Measurements from ENCODE around the gene ODF4.

The ODF4 gene

DNA sequence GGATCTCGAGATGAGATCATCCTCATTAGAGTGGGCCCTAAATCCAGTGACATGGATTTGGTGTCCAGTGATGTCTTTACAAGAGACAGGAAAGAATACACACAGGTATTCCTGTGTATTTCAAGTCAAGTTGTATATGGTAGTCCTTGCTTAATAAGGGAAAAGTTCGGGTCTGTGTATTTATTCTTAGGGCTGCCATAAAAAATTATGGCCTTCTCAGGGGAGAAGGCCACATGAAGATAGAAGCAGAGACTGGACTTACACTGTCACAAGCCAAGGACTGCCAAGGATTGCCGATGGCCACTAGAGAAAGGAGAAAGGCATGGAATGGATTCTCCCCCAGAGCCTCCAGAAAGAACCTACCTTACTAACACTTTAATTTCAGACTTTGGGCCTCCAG, 28.6 kb downstream of the ODF4 start:
- CTCF ChIA-PET = no interaction called here

DNA sequence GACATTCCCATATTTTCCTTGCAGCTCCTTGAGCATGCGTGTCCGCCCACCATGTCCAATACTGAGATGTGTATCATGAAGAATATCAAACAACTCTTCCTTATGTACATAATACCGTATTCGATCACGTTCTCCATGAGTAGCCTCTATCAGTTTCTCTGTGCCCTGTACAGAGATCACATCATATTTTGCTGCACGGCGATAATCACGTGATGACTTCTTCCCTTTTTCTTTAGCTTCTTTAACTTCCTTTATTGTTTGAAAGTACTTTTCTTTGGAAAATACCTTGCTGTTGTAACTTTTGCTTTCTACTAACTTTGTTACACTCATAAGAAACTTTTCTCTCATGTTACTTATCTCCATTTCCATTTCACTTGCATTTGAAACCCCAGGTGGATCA, 30.3 kb downstream of the ODF4 start:
- no peaks in the 10 kb centered on the region for H3K9me3 ChIP-seq (ENCODE audit: control insufficient read depth, insufficient read depth, low read depth, low read length)
- ChIA-PET POLR2A (no interaction called here), CTCF (interaction anchor here (0.7 to 0.8 kb wide), 2 partner anchors 309 to 510 kb away, joined by 3 to 4 read pairs; no protein-coding TSS in a partner anchor)
- H3K4me1 ChIP-seq (ENCODE audit: control insufficient read depth, insufficient read depth, low read length) = no peaks in the 10 kb centered on the region
- H3K4me3 ChIP-seq (ENCODE audit: low read depth, low read length) = no peak overlapping the region
- H3K36me3 ChIP-seq (ENCODE audit: control insufficient read depth in 2 of 2, insufficient read depth in 1 of 2, low read length in 2 of 2) = peaks cover 33 to 34% of the 10 kb centered on the region in 2 experiments
- H3K27ac ChIP-seq (ENCODE audit: extremely low read depth, low read depth, low read length) = no peak overlapping the region
- TF ChIP-seq PRDM1 (tag by site-specific recombination; IDR thresholded peaks at IDR 0.05) (peak; percentile 73), FEZF1 (tag by site-specific recombination; IDR thresholded peaks at IDR 0.05) (no peak)

More for the DNA sequence above, 28.6 kb downstream of the ODF4 start:
- Histone ChIP-seq H3K36me3 (ENCODE audit: control insufficient read depth in 2 of 2, insufficient read depth in 1 of 2, low read length in 2 of 2) (peaks cover 33 to 39% of the 10 kb centered on the region in 2 experiments), H3K4me1 (ENCODE audit: control insufficient read depth, insufficient read depth, low read length) (no peaks in the 10 kb centered on the region), H3K4me3 (ENCODE audit: low read depth, low read length) (no peak overlapping the region), H3K27ac (ENCODE audit: extremely low read depth, low read depth, low read length) (no peak overlapping the region), H3K9me3 (ENCODE audit: control insufficient read depth, insufficient read depth, low read depth, low read length) (no peaks in the 10 kb centered on the region)
- POLR2A ChIA-PET = no interaction called here
- TF ChIP-seq SALL2 (tag by site-specific recombination; IDR thresholded peaks at IDR 0.05; ENCODE audit: borderline replicate concordance) (no peak), ZNF785 (tag by site-specific recombination; IDR thresholded peaks at IDR 0.05) (no peak), ZNF248 (tag by site-specific recombination; IDR thresholded peaks at IDR 0.05) (no peak), ZNF174 (tag by site-specific recombination; IDR thresholded peaks at IDR 0.05) (no peak), ZNF416 (tag by site-specific recombination; IDR thresholded peaks at IDR 0.05) (no peak), ZNF335 (tag by site-specific recombination; conservative IDR thresholded peaks at IDR 0.05) (no peak), ZNF37A (tag by site-specific recombination; IDR thresholded peaks at IDR 0.05) (no peak), ZNF138 (tag by site-specific recombination; IDR thresholded peaks at IDR 0.05; ENCODE audit: borderline replicate concordance) (no peak), ZBTB17 (tag by site-specific recombination; IDR thresholded peaks at IDR 0.05) (no peak), ZNF530 (tag by site-specific recombination; IDR thresholded peaks at IDR 0.05; ENCODE audit: low read depth) (no peak), ZNF292 (tag by site-specific recombination; IDR thresholded peaks at IDR 0.05; ENCODE audit: borderline replicate concordance, low read depth) (no peak), ZNF324 (tag by site-specific recombination; IDR thresholded peaks at IDR 0.05) (no peak), MYNN (tag by site-specific recombination; IDR thresholded peaks at IDR 0.05; ENCODE audit: borderline replicate concordance) (no peak)
- TF ChIP-seq, protein P1, sequence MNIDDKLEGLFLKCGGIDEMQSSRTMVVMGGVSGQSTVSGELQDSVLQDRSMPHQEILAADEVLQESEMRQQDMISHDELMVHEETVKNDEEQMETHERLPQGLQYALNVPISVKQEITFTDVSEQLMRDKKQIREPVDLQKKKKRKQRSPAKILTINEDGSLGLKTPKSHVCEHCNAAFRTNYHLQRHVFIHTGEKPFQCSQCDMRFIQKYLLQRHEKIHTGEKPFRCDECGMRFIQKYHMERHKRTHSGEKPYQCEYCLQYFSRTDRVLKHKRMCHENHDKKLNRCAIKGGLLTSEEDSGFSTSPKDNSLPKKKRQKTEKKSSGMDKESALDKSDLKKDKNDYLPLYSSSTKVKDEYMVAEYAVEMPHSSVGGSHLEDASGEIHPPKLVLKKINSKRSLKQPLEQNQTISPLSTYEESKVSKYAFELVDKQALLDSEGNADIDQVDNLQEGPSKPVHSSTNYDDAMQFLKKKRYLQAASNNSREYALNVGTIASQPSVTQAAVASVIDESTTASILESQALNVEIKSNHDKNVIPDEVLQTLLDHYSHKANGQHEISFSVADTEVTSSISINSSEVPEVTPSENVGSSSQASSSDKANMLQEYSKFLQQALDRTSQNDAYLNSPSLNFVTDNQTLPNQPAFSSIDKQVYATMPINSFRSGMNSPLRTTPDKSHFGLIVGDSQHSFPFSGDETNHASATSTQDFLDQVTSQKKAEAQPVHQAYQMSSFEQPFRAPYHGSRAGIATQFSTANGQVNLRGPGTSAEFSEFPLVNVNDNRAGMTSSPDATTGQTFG (tag by site-specific recombination; IDR thresholded peaks at IDR 0.05; ENCODE audit: borderline replicate concordance) = no peak
- TF ChIP-seq, protein P2, sequence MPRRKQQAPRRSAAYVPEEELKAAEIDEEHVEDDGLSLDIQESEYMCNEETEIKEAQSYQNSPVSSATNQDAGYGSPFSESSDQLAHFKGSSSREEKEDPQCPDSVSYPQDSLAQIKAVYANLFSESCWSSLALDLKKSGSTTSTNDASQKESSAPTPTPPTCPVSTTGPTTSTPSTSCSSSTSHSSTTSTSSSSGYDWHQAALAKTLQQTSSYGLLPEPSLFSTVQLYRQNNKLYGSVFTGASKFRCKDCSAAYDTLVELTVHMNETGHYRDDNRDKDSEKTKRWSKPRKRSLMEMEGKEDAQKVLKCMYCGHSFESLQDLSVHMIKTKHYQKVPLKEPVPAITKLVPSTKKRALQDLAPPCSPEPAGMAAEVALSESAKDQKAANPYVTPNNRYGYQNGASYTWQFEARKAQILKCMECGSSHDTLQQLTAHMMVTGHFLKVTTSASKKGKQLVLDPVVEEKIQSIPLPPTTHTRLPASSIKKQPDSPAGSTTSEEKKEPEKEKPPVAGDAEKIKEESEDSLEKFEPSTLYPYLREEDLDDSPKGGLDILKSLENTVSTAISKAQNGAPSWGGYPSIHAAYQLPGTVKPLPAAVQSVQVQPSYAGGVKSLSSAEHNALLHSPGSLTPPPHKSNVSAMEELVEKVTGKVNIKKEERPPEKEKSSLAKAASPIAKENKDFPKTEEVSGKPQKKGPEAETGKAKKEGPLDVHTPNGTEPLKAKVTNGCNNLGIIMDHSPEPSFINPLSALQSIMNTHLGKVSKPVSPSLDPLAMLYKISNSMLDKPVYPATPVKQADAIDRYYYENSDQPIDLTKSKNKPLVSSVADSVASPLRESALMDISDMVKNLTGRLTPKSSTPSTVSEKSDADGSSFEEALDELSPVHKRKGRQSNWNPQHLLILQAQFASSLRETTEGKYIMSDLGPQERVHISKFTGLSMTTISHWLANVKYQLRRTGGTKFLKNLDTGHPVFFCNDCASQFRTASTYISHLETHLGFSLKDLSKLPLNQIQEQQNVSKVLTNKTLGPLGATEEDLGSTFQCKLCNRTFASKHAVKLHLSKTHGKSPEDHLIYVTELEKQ (tag by site-specific recombination; IDR thresholded peaks at IDR 0.05; ENCODE audit: borderline replicate concordance) = no peak

DNA sequence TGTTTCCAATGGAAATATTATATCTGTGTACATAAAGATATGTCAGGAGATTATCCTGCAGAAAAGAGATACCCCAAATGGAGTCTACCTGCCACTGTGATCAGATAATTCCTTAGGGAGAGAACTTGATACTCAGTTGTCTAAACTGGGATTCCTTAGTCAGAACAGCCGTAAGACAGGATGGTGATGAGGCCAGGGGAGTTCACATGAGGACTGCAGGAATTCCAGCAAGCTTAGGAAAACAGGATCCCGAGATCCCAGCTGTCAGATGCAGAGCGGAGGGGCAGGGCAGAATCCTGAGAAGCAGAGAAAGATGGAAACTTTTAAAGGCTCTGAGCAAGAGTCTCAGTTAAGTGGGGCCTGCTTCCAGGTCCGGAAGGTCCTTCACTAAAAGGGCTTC, 32.1 kb downstream of the ODF4 start:
- ChIA-PET POLR2A (no interaction called here), CTCF (interaction anchor here (1.4 to 1.5 kb wide), 2 partner anchors 11 to 375 kb away, joined by 3 to 6 read pairs; partner anchors contain the start of gene RPL26)
- H3K36me3 ChIP-seq (ENCODE audit: control insufficient read depth in 2 of 2, insufficient read depth in 1 of 2, low read length in 2 of 2) = peaks cover 33 to 37% of the 10 kb centered on the region in 2 experiments
- no peaks in the 10 kb centered on the region for H3K9me3 ChIP-seq (ENCODE audit: control insufficient read depth, insufficient read depth, low read depth, low read length)
- H3K4me3 ChIP-seq (ENCODE audit: low read depth, low read length) = no peak overlapping the region
- no peak overlapping the region for H3K27ac ChIP-seq (ENCODE audit: extremely low read depth, low read depth, low read length)
- H3K4me1 ChIP-seq (ENCODE audit: control insufficient read depth, insufficient read depth, low read length) = peaks cover 4% of the 10 kb centered on the region; the same call in 1 of the 2 replicates
- 0 out of 2 replicates have a peak, but pooled peaks have one; percentile 23 for TF ChIP-seq ZBTB17 (tag by site-specific recombination; IDR thresholded peaks at IDR 0.05)
- no peak for TF ChIP-seq ZSCAN23 (tag by site-specific recombination; IDR thresholded peaks at IDR 0.05)
- no peak for TF ChIP-seq WT1 (tag by site-specific recombination; IDR thresholded peaks at IDR 0.05)
- no peak for TF ChIP-seq KLF7 (tag by site-specific recombination; IDR thresholded peaks at IDR 0.05; ENCODE audit: borderline replicate concordance)
- no peak for TF ChIP-seq ZNF501 (tag by site-specific recombination; IDR thresholded peaks at IDR 0.05)

Data from HEK293 (cell line).